ENCODE data around the gene ACACA.

- no peak for TF ChIP-seq CTCF (conservative IDR thresholded peaks at IDR 0.05 in 1 of 2, IDR thresholded peaks at IDR 0.05 in 1 of 2; ENCODE audit: low read depth in 1 of 2, low read length in 2 of 2)
- no peak for TF ChIP-seq EZH2 (IDR thresholded peaks at IDR 0.05; ENCODE audit: low read length, missing control alignments)
These were observed 322.3 kb downstream of the ACACA start for GRCh38 chr17:37084372-37084771.

Data from fibroblast of lung (primary cell).